B cell (primary cell): ENCODE data around the gene MED15. TPM values are rescaled to one million over a fixed set of nuclear protein-coding genes. Genes with fewer than 3 reads are reported as not detected.

Experiments
- ATAC-seq: fragments of 200-7000 bp; cut with Tn5 transposase; one replicate; pipeline ENCODE4 v1.10.0; 2021; ENCODE audit warnings: low read depth, mild to moderate bottlenecking, moderate number of reproducible peaks, moderate library complexity
- CTCF ChIA-PET: fragments of 350-600 bp; sonication (Branson Sonifier 250); formaldehyde crosslinking; loops from one replicate; lab custom pipeline; 2021; ENCODE audit warnings: antibody characterized with exemption, inconsistent platforms; lab: Charles Lee
- POLR2A ChIA-PET: fragments of 350-600 bp; sonication (Branson Sonifier 250); formaldehyde crosslinking; loops from one replicate; lab custom pipeline; 2021; ENCODE audit warnings: antibody characterized with exemption; lab: Charles Lee
- DNase-seq: peaks from one replicate; pipeline ENCODE4 v3.0.0; 2013
- H2AFZ ChIP-seq: 2 replicates; pipeline ENCODE4 v1.6.1; 2012; ENCODE audit warnings: mild to moderate bottlenecking, low read depth, low read length; ENCODE audit not compliant: insufficient read depth, poor library complexity, severe bottlenecking
- H3K27ac ChIP-seq, 2 donors: 1 replicate in 1 of 2; 2 replicates in 1 of 2; pipeline ENCODE4 v1.5.1; 2012 to 2013; ENCODE audit warnings: low read length in 2 of 2, mild to moderate bottlenecking in 2 of 2, moderate library complexity in 1 of 2
- H3K27me3 ChIP-seq, 4 experiments: fragments of 200-600 bp in 1 of 4; sonication (generic) in 1 of 4; replicated peaks in 1 of 4; 1 replicate in 2 of 4; 2 replicates in 2 of 4; pipeline versions ENCODE4 v1.6.1 to v1.7.0; 2013 to 2016; ENCODE audit warnings: low read length in 3 of 4, mild to moderate bottlenecking in 2 of 4, mixed read lengths in 1 of 4, moderate library complexity in 1 of 4; ENCODE audit not compliant: insufficient read depth in 4 of 4, control insufficient read depth in 3 of 4; ENCODE audit errors: control extremely low read depth in 1 of 4
- H3K36me3 ChIP-seq, 2 experiments: replicated peaks in 1 of 2; 1 replicate in 1 of 2; 2 replicates in 1 of 2; pipeline versions ENCODE4 v1.6.1 to v1.7.1; 2013; ENCODE audit warnings: low read length in 1 of 2; ENCODE audit not compliant: insufficient read depth in 2 of 2, control insufficient read depth in 1 of 2; ENCODE audit errors: control extremely low read depth in 1 of 2, extremely low read depth in 1 of 2
- H3K4me1 ChIP-seq, 2 donors: fragments of 200-600 bp in 1 of 2; sonication (generic) in 1 of 2; 1 replicate in 1 of 2; 2 replicates in 1 of 2; pipeline versions ENCODE4 v1.5.1 to v1.6.1; 2013 to 2017; ENCODE audit warnings: low read length in 2 of 2; ENCODE audit not compliant: control insufficient read depth in 2 of 2, insufficient read depth in 2 of 2
- H3K4me2 ChIP-seq: replicated peaks from 2 replicates; pipeline ENCODE3; 2012; ENCODE audit warnings: mild to moderate bottlenecking, low read depth, low read length; ENCODE audit not compliant: poor library complexity, severe bottlenecking
- H3K4me3 ChIP-seq, 5 experiments: fragments of 200-600 bp in 1 of 5; sonication (generic) in 1 of 5; 1 replicate in 3 of 5; 2 replicates in 2 of 5; pipeline versions ENCODE4 v1.5.1 to v1.7.0; 2011 to 2016; ENCODE audit warnings: low read length in 4 of 5, mild to moderate bottlenecking in 4 of 5, low read depth in 2 of 5, control low read depth in 1 of 5, moderate library complexity in 1 of 5; ENCODE audit not compliant: insufficient read depth in 1 of 5; ENCODE audit errors: control extremely low read depth in 1 of 5, extremely low read depth in 1 of 5
- H3K79me2 ChIP-seq: fragments of 200-600 bp; sonication (generic); one replicate; pipeline ENCODE4 v1.6.0; 2016; ENCODE audit warnings: low read length; ENCODE audit not compliant: control insufficient read depth, insufficient read depth
- H3K9ac ChIP-seq: fragments of 200-600 bp; sonication (generic); 2 replicates; pipeline ENCODE4 v1.6.1; 2017; ENCODE audit warnings: mild to moderate bottlenecking, low read length, moderate library complexity
- H3K9me3 ChIP-seq, 3 donors: one replicate each; pipeline versions ENCODE4 v1.6.1 to v1.7.1; 2013; ENCODE audit warnings: low read length in 2 of 3; ENCODE audit not compliant: control insufficient read depth in 2 of 3, insufficient read depth in 1 of 3; ENCODE audit errors: control extremely low read depth in 1 of 3
- H4K20me1 ChIP-seq: 2 replicates; pipeline ENCODE4 v1.6.0; 2012; ENCODE audit warnings: mild to moderate bottlenecking, low read length; ENCODE audit not compliant: insufficient read depth, control insufficient read depth, poor library complexity, severe bottlenecking
- H3K27ac Mint-ChIP-seq: one replicate; pipeline ENCODE4 v1.8.0; 2021; ENCODE audit warnings: mixed read lengths
- H3K27me3 Mint-ChIP-seq: one replicate; pipeline ENCODE4 v1.8.0; 2021; ENCODE audit warnings: mixed read lengths
- H3K4me1 Mint-ChIP-seq: one replicate; pipeline ENCODE4 v1.8.0; 2021; ENCODE audit warnings: mixed read lengths
- H3K4me3 Mint-ChIP-seq: one replicate; pipeline ENCODE4 v1.8.0; 2021; ENCODE audit warnings: mixed read lengths
- H3K9me3 Mint-ChIP-seq: one replicate; pipeline ENCODE4 v1.8.0; 2022; ENCODE audit warnings: mixed read lengths; ENCODE audit not compliant: insufficient read depth
- CTCF ChIP-seq: fragments of 200-600 bp; IDR thresholded peaks from one replicate; pipeline ENCODE4 v1.8.0; 2022; ENCODE audit warnings: antibody characterized with exemption, mild to moderate bottlenecking
- EZH2 ChIP-seq: IDR thresholded peaks from 2 replicates; pipeline ENCODE4 v1.6.1; 2012; ENCODE audit warnings: borderline replicate concordance, low read depth, mild to moderate bottlenecking, moderate library complexity, low read length; ENCODE audit not compliant: insufficient read depth, poor library complexity, severe bottlenecking
- WGBS: methylation state at CpG from one replicate; pipeline ENCODE4 v1.1.5; 2013; ENCODE audit warnings: missing lambda C conversion rate; ENCODE audit not compliant: insufficient coverage; 5-methylcytosine and 5-hydroxymethylcytosine counted together
- intact Hi-C: fragments of 100-400 bp; cut with micrococcal nuclease; formaldehyde crosslinking; loops from one replicate; pipeline ENCODE4 v1.10.0; 2022
- polyA plus RNA-seq: library from polyadenylated mRNA; depleted of rRNA; stranded (reverse); fragments of >200 nt; gene quantifications from 2 replicates; pipeline ENCODE4 v1.2.3, GENCODE V29; 2012
- total RNA-seq, 2 donors: library from RNA; stranded (reverse); fragments of 120-200 nt in 1 of 2; gene quantifications; 1 replicate in 1 of 2; 2 replicates in 1 of 2; pipeline versions ENCODE4 v1.2.3 to v1.2.4, GENCODE V29; 2013 to 2022

The MED15 gene
- total and polyA plus RNA-seq, 2 donors (not counting 1 experiment from before 2014, with no cell fraction given) = 109 to 134 TPM

GRCh38 chr22:20526305-20526627 lies 18.9 kb downstream of the MED15 start:
- H3K4me1 Mint-ChIP-seq = peaks cover 23% of the 10 kb centered on the region
- no peak overlapping the region for H3K27ac Mint-ChIP-seq
- Histone ChIP-seq H3K27me3 (no peaks in the 10 kb centered on the region), H3K9me3 (no peaks in the 10 kb centered on the region), H4K20me1 (peaks cover 96% of the 10 kb centered on the region), H2AFZ (no peak overlapping the region), H3K79me2 (peaks cover 99% of the 10 kb centered on the region), H3K4me3 (no peak overlapping the region), H3K4me2 (no peak overlapping the region), H3K4me1 (peaks cover 3 to 20% of the 10 kb centered on the region in 2 donors), H3K27ac (no peak overlapping the region), H3K36me3 (peaks cover 2 to 47% of the 10 kb centered on the region in 2 experiments), H3K9ac (no peak overlapping the region)
- WGBS = 93% methylated on average over 3 of the region's 4 CpGs
- DNase-seq (no peak), ATAC-seq (no peak)
- TF ChIP-seq CTCF (no peak), EZH2 (no peak)
- intact Hi-C loops = no loop called here
- H3K9me3 Mint-ChIP-seq = no peaks in the 10 kb centered on the region
- H3K27me3 Mint-ChIP-seq = no peaks in the 10 kb centered on the region
- ChIA-PET POLR2A (no interaction called here), CTCF (no interaction called here)
- H3K4me3 Mint-ChIP-seq = no peak overlapping the region

GRCh38 chr22:20526628-20527355 lies 19.4 kb downstream of the MED15 start:
- TF ChIP-seq EZH2 = no peak
- TF ChIP-seq CTCF = no peak
- H3K27me3 Mint-ChIP-seq = no peaks in the 10 kb centered on the region
- Histone ChIP-seq H3K27me3 (no peaks in the 10 kb centered on the region), H3K9ac (no peak overlapping the region), H3K4me1 (peaks cover 3 to 20% of the 10 kb centered on the region in 2 donors), H3K36me3 (peaks cover 2 to 50% of the 10 kb centered on the region in 2 experiments), H3K79me2 (peaks cover 100% of the 10 kb centered on the region), H4K20me1 (peaks cover 99% of the 10 kb centered on the region), H2AFZ (no peak overlapping the region), H3K4me3 (no peak overlapping the region), H3K4me2 (no peak overlapping the region), H3K9me3 (no peaks in the 10 kb centered on the region), H3K27ac (no peak overlapping the region)
- 97% methylated on average over 6 of the region's 6 CpGs for WGBS
- H3K9me3 Mint-ChIP-seq = no peaks in the 10 kb centered on the region
- intact Hi-C loops = no loop called here
- peaks cover 23% of the 10 kb centered on the region for H3K4me1 Mint-ChIP-seq
- no peak overlapping the region for H3K4me3 Mint-ChIP-seq
- no peak overlapping the region for H3K27ac Mint-ChIP-seq
- no peak for ATAC-seq
- DNase-seq = no peak
- POLR2A ChIA-PET = no interaction called here
- CTCF ChIA-PET = interaction anchor here (0.8 kb wide), 1 partner anchor 15 kb away, joined by 3 read pairs; no protein-coding TSS in a partner anchor
